ENCODE measurements around the gene PCSK5.
"Not testable (repeated sequence)": the region's sequence is repeated elsewhere in the genome, so short reads cannot be mapped to it uniquely, and the experiment has no call there.

Gene PCSK5

DNA sequence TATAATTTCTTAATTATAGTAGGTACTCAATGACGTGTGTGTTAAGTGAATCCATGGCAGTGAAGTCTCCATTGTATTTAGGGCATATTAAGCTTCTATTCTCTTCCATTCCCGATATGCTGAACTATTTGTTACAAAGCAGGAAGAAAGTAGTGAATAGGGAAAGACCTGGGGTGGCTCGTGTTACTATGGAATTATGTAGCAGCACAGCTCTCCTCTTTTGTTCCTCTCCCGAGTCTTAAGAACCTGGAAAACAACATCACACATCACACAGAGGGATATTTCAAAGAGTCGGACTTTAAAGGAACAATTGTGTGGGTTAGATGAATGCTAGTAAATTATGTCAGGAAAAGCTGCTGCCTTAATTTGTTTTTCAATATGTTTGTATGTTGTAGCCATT is 131.8 kb downstream of the PCSK5 start:
- DNase-seq = no peak

DNA sequence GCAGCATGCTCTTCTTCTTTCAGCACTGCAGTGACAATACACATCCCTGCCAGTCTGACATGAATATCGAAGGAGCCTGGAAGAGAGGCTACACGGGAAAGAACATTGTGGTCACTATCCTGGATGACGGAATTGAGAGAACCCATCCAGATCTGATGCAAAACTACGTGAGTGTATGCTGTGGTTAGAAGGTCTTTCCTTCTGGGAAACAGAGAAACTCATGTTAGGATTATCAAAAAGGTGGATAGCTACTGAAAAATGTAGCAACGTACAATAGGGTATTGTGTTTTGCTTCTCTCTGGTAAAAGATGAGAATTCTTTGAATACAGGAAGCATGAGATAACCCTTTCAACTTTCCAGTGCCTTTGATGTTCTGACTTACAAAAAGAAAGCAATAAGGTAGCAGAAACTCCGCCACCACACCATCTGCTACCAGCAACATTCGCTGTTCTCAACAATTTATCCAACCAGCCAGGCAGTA is 133.3 kb downstream of the PCSK5 start:
- DNase-seq = no peak

DNA sequence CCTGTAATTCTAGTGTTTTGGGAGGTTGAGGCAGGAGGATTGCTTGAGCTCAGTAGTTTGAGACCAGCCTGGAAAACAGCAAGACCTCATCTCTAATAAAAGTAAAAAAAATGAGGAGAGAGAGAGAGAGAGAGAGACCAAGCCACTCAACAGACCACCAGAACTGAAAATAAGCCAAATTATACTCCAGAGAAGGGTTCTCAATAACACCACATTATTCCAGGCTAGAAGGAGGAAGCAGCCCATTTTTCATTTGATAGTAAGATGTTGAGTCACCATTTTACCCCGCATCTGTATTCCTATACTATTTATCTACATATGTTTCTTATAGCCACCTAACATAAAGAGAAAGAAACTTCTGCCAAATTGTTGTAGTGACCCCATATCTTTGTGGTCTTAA is 134.8 kb downstream of the PCSK5 start:
- no peak for DNase-seq

GRCh38 chr9:76026796-76027195 is 136.3 kb downstream of the PCSK5 start:
- no peak for DNase-seq

- DNase-seq = no peak
These were observed 136.9 kb downstream of the PCSK5 start for GRCh38 chr9:76027416-76027815.

DNA sequence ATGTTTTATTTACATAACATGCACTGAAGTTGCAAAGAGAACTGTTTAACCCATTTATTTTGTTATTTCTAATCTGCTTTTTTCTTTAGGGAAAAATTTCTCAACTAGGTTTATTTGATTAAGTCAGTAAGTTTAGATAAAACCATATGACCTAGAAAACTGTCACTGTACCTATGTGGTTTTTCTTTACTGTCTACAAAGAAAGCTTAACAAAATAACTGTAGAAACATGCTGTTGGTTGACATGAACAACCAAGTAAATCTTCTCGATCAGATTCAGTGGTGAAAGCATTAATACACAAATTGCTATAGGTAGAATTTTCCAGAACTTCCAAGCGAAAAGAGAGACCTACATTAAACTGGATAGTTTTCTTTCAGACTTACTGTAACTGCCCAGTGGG is 137.4 kb downstream of the PCSK5 start:
- DNase-seq = no peak

- no peak for DNase-seq
These were observed 141.7 kb downstream of the PCSK5 start for GRCh38 chr9:76032038-76032796.

DNA sequence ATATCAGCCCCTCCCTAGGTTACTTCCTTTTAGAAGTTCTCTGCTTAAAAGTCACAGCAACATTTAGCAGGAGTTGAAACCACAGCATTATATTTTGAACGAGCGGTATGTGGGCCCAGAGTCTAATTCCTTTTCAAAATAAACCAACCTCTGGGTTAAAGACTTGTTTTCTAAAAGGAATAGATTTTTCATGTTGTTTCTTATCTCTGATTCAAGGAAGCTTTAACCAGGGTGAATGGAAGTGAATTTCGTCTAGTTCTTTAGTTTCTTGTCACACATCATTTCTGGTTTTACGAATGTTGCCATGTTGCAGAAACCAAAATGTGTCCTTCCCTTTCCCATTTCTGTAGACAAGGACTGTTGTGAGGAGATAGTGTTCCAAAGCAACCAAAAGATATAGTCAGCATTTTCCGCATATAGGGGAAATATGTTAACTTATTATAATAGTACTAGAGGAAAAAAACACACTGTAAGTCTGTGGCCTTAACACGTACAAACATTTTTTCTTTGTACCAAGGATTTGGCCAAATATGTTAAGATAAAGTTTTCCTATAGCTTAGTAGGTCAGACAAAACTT is 142.4 kb downstream of the PCSK5 start:
- no peak for DNase-seq

DNA sequence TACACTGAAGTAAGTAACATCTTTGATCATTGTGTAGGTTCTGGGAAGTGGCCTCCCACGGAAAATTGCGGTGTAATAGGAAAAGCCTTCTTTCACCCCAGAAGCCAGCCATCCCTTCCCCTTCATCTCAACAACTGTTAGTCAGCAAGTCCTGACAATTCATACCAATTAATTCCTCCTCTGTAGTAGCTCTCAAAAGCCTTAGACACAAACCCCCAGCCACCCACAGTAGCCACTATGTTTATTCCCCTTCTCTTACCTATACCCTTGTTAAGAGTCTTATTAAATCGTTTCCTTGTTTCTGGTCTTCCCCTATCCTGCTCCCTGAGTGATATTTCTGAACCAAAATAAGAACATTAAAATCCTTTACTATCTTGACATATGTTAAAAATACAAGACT is 143.6 kb downstream of the PCSK5 start:
- no peak for DNase-seq

DNA sequence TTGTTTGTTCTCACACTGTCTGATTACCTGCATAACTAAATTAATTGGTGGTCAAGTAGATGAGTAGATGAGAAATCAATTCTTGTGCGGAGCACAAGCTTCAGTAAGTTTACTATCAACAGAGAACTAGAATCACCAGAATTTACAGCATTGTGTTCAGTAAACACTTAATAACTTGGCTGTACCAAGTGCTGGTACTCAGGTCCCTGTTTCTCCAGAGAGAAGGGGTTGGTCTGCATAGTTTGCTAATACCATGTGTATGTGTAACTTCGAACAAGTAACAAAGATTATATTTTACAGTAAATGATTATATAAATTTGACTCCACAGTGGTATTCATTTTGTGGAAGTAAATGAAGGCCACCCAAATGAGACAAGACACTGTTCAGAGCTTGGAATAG is 146.3 kb downstream of the PCSK5 start:
- DNase-seq = no peak

DNA sequence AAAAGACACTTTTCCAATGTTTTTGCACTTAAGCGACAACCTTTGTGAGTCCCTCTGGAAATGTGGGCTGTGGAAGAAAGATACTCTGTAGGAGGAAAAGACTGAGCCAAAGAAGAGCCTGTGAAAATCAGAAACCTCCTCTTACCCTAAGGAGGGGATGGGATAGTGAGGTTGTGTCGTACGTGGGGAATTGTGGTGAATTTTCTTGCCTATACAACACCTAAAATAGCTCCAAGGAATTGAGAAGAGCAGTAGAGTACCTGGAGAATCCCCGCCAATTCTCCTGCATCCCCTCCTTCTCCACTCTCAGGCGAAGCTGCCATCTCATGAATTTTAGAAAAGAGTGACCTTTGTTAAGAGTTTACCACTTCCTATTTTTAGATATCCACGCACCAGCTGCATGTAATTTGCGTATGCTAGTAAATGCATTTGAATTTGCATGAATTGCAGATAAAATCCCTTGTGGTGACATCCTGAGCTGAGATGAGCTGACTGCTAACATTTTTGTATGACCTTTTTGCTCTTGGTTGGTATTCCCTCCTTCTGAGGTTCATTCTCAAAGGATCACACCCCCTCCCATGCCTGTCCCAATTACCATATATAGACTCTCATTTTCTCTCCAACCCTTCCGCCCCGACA is 147.2 kb downstream of the PCSK5 start:
- DNase-seq = no peak

- DNase-seq = no peak
These were observed 148.0 kb downstream of the PCSK5 start for GRCh38 chr9:76038431-76038830.

DNA sequence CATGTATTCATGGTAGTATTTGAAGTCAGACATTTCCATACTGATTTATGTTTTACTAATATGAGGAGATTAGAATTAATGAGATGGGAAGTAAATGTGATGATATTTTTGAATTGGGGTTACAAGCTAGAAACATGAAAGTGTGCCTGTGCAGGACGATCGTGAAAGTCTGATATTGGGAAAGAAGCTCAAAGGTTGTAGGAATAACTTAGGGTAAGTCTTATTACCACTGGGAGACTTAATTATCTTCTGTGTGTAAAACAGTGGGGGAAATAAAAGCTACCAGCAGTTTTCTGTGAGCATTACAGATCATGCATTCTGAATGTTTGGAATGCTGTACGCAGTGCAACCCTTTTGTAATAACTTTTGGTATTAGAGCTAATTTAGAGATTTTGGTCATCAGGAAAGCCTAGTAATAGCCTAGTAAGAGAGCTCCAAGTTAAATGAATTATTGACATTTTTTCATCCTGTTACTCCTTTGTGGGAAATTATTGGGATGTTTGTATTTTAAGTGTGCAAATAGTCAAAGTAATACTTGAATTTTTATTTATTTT is 153.9 kb downstream of the PCSK5 start:
- DNase-seq = no peak

DNA sequence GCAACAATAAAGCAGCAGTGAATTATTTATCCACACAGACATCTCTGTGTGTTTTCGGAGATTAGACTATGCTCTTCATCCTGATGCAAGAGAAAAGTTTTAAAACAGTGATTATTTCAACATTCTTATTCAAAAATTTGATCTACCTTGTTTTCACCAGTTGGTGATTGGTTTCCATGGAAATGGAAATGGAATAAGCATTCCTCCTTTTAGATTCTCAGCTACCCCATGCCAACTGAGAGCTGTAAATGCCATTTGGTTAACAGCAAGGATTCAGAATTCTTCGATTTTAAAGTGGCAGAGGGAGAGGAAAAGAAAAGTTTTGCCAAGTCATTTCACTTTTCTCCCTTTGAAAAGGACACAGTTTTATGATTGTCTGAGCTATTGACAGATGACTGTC is 154.7 kb downstream of the PCSK5 start:
- no peak for DNase-seq

- no peak for DNase-seq
These were observed 158.9 kb downstream of the PCSK5 start for GRCh38 chr9:76049341-76049740.

- DNase-seq = no peak
These were observed 177.2 kb downstream of the PCSK5 start for GRCh38 chr9:76067696-76068095.

- DNase-seq = no peak
These were observed 187.1 kb downstream of the PCSK5 start for GRCh38 chr9:76077537-76077936.

GRCh38 chr9:76081281-76081680 is 190.8 kb downstream of the PCSK5 start:
- DNase-seq = not testable (repeated sequence)

DNA sequence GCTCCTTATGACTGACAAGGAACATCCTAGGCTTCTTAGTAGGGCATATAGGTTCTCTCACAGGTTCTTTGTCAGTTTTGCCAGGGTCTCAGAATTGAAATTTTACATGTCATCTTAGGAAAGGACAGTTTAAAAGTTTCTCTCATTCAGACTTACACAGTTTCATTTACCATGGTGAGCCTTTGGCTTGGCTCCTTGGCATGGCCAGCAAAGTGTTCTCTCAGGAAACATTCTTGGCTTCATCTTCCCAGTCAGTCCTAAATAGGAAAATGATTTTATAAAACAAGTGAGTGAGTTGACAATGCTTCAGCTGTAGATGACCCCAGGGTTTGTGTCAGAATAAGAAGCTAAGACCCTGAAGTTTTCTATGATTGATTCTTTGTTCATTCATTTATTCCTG is 191.6 kb downstream of the PCSK5 start:
- DNase-seq = no peak

GRCh38 chr9:76085596-76085995 is 195.1 kb downstream of the PCSK5 start:
- DNase-seq = no peak

- no peak for DNase-seq
These were observed 196.1 kb downstream of the PCSK5 start for GRCh38 chr9:76086539-76086938.

- no peak for DNase-seq
These were observed 197.5 kb downstream of the PCSK5 start for GRCh38 chr9:76087976-76088375.

DNA sequence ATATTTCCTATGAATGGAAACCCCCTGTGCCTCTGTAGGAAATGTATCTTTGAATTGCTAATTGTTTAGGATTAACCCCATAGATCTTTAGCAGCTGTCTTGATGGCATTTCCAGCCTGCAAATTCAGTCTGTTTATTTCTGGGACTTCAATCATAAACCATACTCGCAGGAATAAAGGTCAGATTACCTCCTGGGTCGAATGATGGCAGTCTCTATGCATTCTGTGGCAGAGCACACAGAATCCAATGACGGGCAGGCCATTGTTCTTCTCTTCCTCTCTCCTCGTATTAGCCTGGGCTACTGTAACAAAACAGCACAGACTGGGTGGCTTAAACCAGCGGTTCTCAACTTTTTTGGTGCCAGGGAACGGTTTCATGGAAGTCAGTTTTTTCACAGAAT is 199.9 kb downstream of the PCSK5 start:
- DNase-seq = no peak

- no peak for DNase-seq
These were observed 200.4 kb downstream of the PCSK5 start for GRCh38 chr9:76090909-76091308.
